WTC11 (cell line): ENCODE data around the gene ZNF425. TPM values are rescaled to one million over a fixed set of nuclear protein-coding genes. Genes with fewer than 3 reads are reported as not detected.

Source experiments
- ATAC-seq: fragments of 200-7000 bp; cut with Tn5 transposase; 2 replicates; pipeline ENCODE4 v1.10.0; 2021; ENCODE audit warnings: mild to moderate bottlenecking, moderate library complexity
- CTCF ChIA-PET: fragments of 300-600 bp; sonication (Branson Sonifier 250); formaldehyde crosslinking; loops from one replicate; lab custom pipeline; 2021; ENCODE audit warnings: antibody characterized with exemption; lab: Charles Lee
- POLR2A ChIA-PET: fragments of 350-600 bp; sonication (Branson Sonifier 250); formaldehyde crosslinking; loops from one replicate; lab custom pipeline; 2021; ENCODE audit warnings: antibody characterized with exemption; lab: Charles Lee
- DNase-seq: peaks from one replicate; pipeline ENCODE4 v3.0.0; 2021; ENCODE audit warnings: low spot score
- H3K27ac Mint-ChIP-seq: 2 replicates; pipeline ENCODE4 v1.8.0; 2021; ENCODE audit warnings: mixed read lengths
- H3K27me3 Mint-ChIP-seq: 2 replicates; pipeline ENCODE4 v1.8.0; 2021; ENCODE audit warnings: low read depth, mild to moderate bottlenecking, moderate library complexity, mixed read lengths
- H3K36me3 Mint-ChIP-seq: 2 replicates; pipeline ENCODE4 v1.8.0; 2021; ENCODE audit warnings: mixed read lengths
- H3K4me1 Mint-ChIP-seq: 2 replicates; pipeline ENCODE4 v1.8.0; 2022; ENCODE audit warnings: mixed read lengths
- H3K4me3 Mint-ChIP-seq: 2 replicates; pipeline ENCODE4 v1.8.0; 2021; ENCODE audit warnings: mild to moderate bottlenecking, moderate library complexity, mixed read lengths
- H3K9me3 Mint-ChIP-seq: 2 replicates; pipeline ENCODE4 v1.8.0; 2021; ENCODE audit warnings: mixed read lengths
- JAZF1 ChIP-seq: fragments of 250-450 bp; sonication (Bioruptor Pico); IDR thresholded peaks from 2 replicates; pipeline ENCODE4 v1.9.0; 2021; ENCODE audit warnings: moderate library complexity, mild to moderate bottlenecking, inconsistent platforms
- JUN ChIP-seq: sonication (generic); formaldehyde crosslinking; IDR thresholded peaks from 2 replicates; pipeline ENCODE4 v1.8.0; 2023; ENCODE audit warnings: mild to moderate bottlenecking, missing genetic modification reagents
- MYBL2 ChIP-seq: sonication (generic); formaldehyde crosslinking; IDR thresholded peaks from 2 replicates; pipeline ENCODE4 v1.8.1; 2023; ENCODE audit warnings: mild to moderate bottlenecking, moderate library complexity, missing genetic modification reagents
- NFE2L1 ChIP-seq: sonication (generic); formaldehyde crosslinking; IDR thresholded peaks from 2 replicates; pipeline ENCODE4 v1.8.1; 2023; ENCODE audit warnings: missing genetic modification reagents
- NR1H2 ChIP-seq: sonication (generic); formaldehyde crosslinking; IDR thresholded peaks from 2 replicates; pipeline ENCODE4 v1.9.0; 2021; ENCODE audit warnings: mild to moderate bottlenecking, moderate library complexity, missing genetic modification reagents
- RELA ChIP-seq: sonication (generic); formaldehyde crosslinking; IDR thresholded peaks from 2 replicates; pipeline ENCODE4 v1.8.1; 2022; ENCODE audit warnings: missing genetic modification reagents, mild to moderate bottlenecking, borderline replicate concordance
- SMAD4 ChIP-seq: sonication (generic); formaldehyde crosslinking; IDR thresholded peaks from 2 replicates; pipeline ENCODE4 v1.8.0; 2022; ENCODE audit warnings: mild to moderate bottlenecking, missing genetic modification reagents
- SOX15 ChIP-seq: fragments of 250-450 bp; sonication (Bioruptor Pico); IDR thresholded peaks from 2 replicates; pipeline ENCODE4 v1.9.0; 2021; ENCODE audit warnings: mild to moderate bottlenecking
- TCF7 ChIP-seq: sonication (generic); formaldehyde crosslinking; IDR thresholded peaks from 2 replicates; pipeline ENCODE4 v1.8.0; 2022; ENCODE audit warnings: mild to moderate bottlenecking, low read depth, missing genetic modification reagents, moderate library complexity
- TEAD1 ChIP-seq: sonication (generic); formaldehyde crosslinking; IDR thresholded peaks from 2 replicates; pipeline ENCODE4 v1.8.0; 2022; ENCODE audit warnings: mild to moderate bottlenecking, missing genetic modification reagents
- ZNF396 ChIP-seq: fragments of 250-450 bp; sonication (Bioruptor Pico); IDR thresholded peaks from 2 replicates; pipeline ENCODE4 v1.8.0; 2021; ENCODE audit warnings: mild to moderate bottlenecking, moderate library complexity, borderline replicate concordance
- ZNF671 ChIP-seq: fragments of 250-450 bp; sonication (Bioruptor Pico); IDR thresholded peaks from 2 replicates; pipeline ENCODE4 v1.8.0; 2021; ENCODE audit warnings: mild to moderate bottlenecking
- total RNA-seq: library from RNA; stranded (reverse); gene quantifications from 3 replicates; pipeline ENCODE4 v1.2.3, GENCODE V29; 2021
- TF ChIP-seq, protein P1 (sequence below): sonication (generic); formaldehyde crosslinking; IDR thresholded peaks from 2 replicates; pipeline ENCODE4 v1.8.1; 2023; ENCODE audit warnings: mild to moderate bottlenecking, missing genetic modification reagents, moderate library complexity
- TF ChIP-seq, protein P2 (sequence below): fragments of 250-450 bp; sonication (Bioruptor Pico); IDR thresholded peaks from 2 replicates; pipeline ENCODE4 v1.9.0; 2021; ENCODE audit warnings: mild to moderate bottlenecking, borderline replicate concordance
- TF ChIP-seq, protein P3 (sequence below): fragments of 250-450 bp; sonication (Bioruptor Pico); IDR thresholded peaks from 2 replicates; pipeline ENCODE4 v2.1.2; 2022; ENCODE audit warnings: mild to moderate bottlenecking, moderate library complexity
- TF ChIP-seq, protein P4 (sequence below): sonication (generic); formaldehyde crosslinking; IDR thresholded peaks from 2 replicates; pipeline ENCODE4 v1.8.1; 2022; ENCODE audit warnings: low read depth, missing genetic modification reagents, borderline replicate concordance
- TF ChIP-seq, protein P5 (sequence below): sonication (generic); formaldehyde crosslinking; IDR thresholded peaks from 2 replicates; pipeline ENCODE4 v1.8.1; 2023; ENCODE audit warnings: mild to moderate bottlenecking, moderate library complexity, missing genetic modification reagents
- TF ChIP-seq, protein P6 (sequence below): sonication (generic); formaldehyde crosslinking; IDR thresholded peaks from 2 replicates; pipeline ENCODE4 v1.8.0; 2022; ENCODE audit warnings: mild to moderate bottlenecking, missing genetic modification reagents
- TF ChIP-seq, protein P7 (sequence below): fragments of 250-450 bp; sonication (Bioruptor Pico); IDR thresholded peaks from 2 replicates; pipeline ENCODE4 v1.9.0; 2021; ENCODE audit warnings: moderate library complexity, mild to moderate bottlenecking, inconsistent platforms, borderline replicate concordance
- TF ChIP-seq, protein P8 (sequence below): fragments of 250-450 bp; sonication (Bioruptor Pico); IDR thresholded peaks from 2 replicates; pipeline ENCODE4 v1.9.0; 2021; ENCODE audit warnings: mild to moderate bottlenecking

Gene ZNF425
- total RNA-seq, 1 experiment from 2014 or later: 3.8 TPM

DNA sequence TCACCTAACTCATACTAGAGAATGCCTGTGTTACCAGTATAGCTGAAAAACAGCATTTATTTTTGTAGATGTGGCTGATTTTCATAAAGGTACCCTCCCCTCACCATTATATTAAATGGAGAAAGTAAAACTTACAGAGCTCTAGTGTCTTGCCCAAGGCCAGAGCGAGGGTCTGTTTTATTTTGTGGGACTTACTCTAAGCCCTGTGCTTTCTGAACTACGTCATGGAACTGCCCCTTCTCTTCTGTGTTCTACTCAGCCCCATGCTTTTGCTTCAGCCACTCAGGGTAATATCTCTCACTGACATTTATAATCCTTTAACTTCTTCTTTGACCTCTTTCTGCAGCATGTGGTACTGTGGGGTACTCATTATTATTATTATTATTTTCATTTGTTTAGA lies 25.3 kb downstream of the ZNF425 start:
- peaks cover 5% of the 10 kb centered on the region for H3K36me3 Mint-ChIP-seq
- ATAC-seq (no peak), DNase-seq (no peak)
- ChIA-PET POLR2A (interaction anchor here (0.6 kb wide), 1 partner anchor 927 kb away, joined by 3 read pairs; no protein-coding TSS in a partner anchor), CTCF (interaction anchor here (0.8 to 3.0 kb wide), 2 partner anchors 29 to 35 kb away, joined by 3 to 9 read pairs; no protein-coding TSS in a partner anchor)
- H3K27ac Mint-ChIP-seq: 0 out of 2 replicates have a peak overlapping the region, but pooled peaks have one; percentile 67
- H3K4me1 Mint-ChIP-seq: peaks cover 10% of the 10 kb centered on the region
- TF ChIP-seq, protein P1, sequence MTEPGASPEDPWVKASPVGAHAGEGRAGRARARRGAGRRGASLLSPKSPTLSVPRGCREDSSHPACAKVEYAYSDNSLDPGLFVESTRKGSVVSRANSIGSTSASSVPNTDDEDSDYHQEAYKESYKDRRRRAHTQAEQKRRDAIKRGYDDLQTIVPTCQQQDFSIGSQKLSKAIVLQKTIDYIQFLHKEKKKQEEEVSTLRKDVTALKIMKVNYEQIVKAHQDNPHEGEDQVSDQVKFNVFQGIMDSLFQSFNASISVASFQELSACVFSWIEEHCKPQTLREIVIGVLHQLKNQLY: no peak
- TF ChIP-seq, protein P2, sequence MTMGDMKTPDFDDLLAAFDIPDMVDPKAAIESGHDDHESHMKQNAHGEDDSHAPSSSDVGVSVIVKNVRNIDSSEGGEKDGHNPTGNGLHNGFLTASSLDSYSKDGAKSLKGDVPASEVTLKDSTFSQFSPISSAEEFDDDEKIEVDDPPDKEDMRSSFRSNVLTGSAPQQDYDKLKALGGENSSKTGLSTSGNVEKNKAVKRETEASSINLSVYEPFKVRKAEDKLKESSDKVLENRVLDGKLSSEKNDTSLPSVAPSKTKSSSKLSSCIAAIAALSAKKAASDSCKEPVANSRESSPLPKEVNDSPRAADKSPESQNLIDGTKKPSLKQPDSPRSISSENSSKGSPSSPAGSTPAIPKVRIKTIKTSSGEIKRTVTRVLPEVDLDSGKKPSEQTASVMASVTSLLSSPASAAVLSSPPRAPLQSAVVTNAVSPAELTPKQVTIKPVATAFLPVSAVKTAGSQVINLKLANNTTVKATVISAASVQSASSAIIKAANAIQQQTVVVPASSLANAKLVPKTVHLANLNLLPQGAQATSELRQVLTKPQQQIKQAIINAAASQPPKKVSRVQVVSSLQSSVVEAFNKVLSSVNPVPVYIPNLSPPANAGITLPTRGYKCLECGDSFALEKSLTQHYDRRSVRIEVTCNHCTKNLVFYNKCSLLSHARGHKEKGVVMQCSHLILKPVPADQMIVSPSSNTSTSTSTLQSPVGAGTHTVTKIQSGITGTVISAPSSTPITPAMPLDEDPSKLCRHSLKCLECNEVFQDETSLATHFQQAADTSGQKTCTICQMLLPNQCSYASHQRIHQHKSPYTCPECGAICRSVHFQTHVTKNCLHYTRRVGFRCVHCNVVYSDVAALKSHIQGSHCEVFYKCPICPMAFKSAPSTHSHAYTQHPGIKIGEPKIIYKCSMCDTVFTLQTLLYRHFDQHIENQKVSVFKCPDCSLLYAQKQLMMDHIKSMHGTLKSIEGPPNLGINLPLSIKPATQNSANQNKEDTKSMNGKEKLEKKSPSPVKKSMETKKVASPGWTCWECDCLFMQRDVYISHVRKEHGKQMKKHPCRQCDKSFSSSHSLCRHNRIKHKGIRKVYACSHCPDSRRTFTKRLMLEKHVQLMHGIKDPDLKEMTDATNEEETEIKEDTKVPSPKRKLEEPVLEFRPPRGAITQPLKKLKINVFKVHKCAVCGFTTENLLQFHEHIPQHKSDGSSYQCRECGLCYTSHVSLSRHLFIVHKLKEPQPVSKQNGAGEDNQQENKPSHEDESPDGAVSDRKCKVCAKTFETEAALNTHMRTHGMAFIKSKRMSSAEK (CRISPR knock-in tag): no peak
- TF ChIP-seq NFE2L1: no peak
- TF ChIP-seq, protein P3, sequence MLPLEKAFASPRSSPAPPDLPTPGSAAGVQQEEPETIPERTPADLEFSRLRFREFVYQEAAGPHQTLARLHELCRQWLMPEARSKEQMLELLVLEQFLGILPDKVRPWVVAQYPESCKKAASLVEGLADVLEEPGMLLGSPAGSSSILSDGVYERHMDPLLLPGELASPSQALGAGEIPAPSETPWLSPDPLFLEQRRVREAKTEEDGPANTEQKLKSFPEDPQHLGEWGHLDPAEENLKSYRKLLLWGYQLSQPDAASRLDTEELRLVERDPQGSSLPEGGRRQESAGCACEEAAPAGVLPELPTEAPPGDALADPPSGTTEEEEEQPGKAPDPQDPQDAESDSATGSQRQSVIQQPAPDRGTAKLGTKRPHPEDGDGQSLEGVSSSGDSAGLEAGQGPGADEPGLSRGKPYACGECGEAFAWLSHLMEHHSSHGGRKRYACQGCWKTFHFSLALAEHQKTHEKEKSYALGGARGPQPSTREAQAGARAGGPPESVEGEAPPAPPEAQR (CRISPR knock-in tag): no peak
- TF ChIP-seq, protein P4, sequence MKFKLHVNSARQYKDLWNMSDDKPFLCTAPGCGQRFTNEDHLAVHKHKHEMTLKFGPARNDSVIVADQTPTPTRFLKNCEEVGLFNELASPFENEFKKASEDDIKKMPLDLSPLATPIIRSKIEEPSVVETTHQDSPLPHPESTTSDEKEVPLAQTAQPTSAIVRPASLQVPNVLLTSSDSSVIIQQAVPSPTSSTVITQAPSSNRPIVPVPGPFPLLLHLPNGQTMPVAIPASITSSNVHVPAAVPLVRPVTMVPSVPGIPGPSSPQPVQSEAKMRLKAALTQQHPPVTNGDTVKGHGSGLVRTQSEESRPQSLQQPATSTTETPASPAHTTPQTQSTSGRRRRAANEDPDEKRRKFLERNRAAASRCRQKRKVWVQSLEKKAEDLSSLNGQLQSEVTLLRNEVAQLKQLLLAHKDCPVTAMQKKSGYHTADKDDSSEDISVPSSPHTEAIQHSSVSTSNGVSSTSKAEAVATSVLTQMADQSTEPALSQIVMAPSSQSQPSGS: no peak
- TF ChIP-seq, protein P5, sequence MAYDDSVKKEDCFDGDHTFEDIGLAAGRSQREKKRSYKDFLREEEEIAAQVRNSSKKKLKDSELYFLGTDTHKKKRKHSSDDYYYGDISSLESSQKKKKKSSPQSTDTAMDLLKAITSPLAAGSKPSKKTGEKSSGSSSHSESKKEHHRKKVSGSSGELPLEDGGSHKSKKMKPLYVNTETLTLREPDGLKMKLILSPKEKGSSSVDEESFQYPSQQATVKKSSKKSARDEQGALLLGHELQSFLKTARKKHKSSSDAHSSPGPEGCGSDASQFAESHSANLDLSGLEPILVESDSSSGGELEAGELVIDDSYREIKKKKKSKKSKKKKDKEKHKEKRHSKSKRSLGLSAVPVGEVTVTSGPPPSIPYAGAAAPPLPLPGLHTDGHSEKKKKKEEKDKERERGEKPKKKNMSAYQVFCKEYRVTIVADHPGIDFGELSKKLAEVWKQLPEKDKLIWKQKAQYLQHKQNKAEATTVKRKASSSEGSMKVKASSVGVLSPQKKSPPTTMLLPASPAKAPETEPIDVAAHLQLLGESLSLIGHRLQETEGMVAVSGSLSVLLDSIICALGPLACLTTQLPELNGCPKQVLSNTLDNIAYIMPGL: no peak
- TF ChIP-seq, protein P6, sequence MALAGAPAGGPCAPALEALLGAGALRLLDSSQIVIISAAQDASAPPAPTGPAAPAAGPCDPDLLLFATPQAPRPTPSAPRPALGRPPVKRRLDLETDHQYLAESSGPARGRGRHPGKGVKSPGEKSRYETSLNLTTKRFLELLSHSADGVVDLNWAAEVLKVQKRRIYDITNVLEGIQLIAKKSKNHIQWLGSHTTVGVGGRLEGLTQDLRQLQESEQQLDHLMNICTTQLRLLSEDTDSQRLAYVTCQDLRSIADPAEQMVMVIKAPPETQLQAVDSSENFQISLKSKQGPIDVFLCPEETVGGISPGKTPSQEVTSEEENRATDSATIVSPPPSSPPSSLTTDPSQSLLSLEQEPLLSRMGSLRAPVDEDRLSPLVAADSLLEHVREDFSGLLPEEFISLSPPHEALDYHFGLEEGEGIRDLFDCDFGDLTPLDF: no peak
- no peak for TF ChIP-seq TEAD1 (CRISPR knock-in tag)
- TF ChIP-seq ZNF671: no peak
- no peak for TF ChIP-seq JUN
- TF ChIP-seq NR1H2 (CRISPR knock-in tag): no peak
- TF ChIP-seq, protein P7, sequence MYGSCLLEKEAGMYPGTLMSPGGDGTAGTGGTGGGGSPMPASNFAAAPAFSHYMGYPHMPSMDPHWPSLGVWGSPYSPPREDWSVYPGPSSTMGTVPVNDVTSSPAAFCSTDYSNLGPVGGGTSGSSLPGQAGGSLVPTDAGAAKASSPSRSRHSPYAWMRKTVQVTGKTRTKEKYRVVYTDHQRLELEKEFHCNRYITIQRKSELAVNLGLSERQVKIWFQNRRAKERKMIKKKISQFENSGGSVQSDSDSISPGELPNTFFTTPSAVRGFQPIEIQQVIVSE (CRISPR knock-in tag): no peak
- no peak for TF ChIP-seq MYBL2
- TF ChIP-seq ZNF396 (CRISPR knock-in tag): no peak
- no peak for TF ChIP-seq RELA (CRISPR knock-in tag)
- TF ChIP-seq TCF7 (CRISPR knock-in tag): no peak
- TF ChIP-seq, protein P8, sequence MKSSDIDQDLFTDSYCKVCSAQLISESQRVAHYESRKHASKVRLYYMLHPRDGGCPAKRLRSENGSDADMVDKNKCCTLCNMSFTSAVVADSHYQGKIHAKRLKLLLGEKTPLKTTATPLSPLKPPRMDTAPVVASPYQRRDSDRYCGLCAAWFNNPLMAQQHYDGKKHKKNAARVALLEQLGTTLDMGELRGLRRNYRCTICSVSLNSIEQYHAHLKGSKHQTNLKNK: no peak
- TF ChIP-seq SMAD4 (CRISPR knock-in tag): no peak
- TF ChIP-seq JAZF1 (CRISPR knock-in tag): no peak
- TF ChIP-seq SOX15 (CRISPR knock-in tag): no peak
- H3K27me3 Mint-ChIP-seq: no peaks in the 10 kb centered on the region
- H3K9me3 Mint-ChIP-seq: no peaks in the 10 kb centered on the region
- H3K4me3 Mint-ChIP-seq: no peak overlapping the region
